Umbilical cord (tissue), 2 donors: ENCODE measurements around the gene PRSS36. TPM values are rescaled to one million over a fixed set of nuclear protein-coding genes. Genes with fewer than 3 reads are reported as not detected.
"Not testable (repeated sequence)": the region's sequence is repeated elsewhere in the genome, so short reads cannot be mapped to it uniquely, and the experiment has no call there.

Experiments
- DNase-seq: peaks from one replicate; pipeline ENCODE4 v3.0.0-alpha.2; 2015; ENCODE audit warnings: low spot score
- total RNA-seq: library from RNA; depleted of rRNA; stranded (reverse); fragments of >200 nt; gene quantifications from one replicate; pipeline ENCODE4 v1.2.3, GENCODE V29; 2014; ENCODE audit warnings: low replicate concordance; ENCODE audit not compliant: insufficient read depth

The PRSS36 gene
- total RNA-seq, 1 donor from 2014 or later = 0.48 TPM

- DNase-seq = no peak
Measured at GRCh38 chr16:31184888-31185287, 35.0 kb upstream of the PRSS36 start.

GRCh38 chr16:31183432-31184428 lies 33.9 kb upstream of the PRSS36 start:
- DNase-seq = no peak

- no peak for DNase-seq
Measured at GRCh38 chr16:31182391-31182790, 32.5 kb upstream of the PRSS36 start.

- peak; percentile 66 for DNase-seq
Measured at GRCh38 chr16:31181102-31181830, 31.4 kb upstream of the PRSS36 start.

GRCh38 chr16:31179747-31180459 lies 30.0 kb upstream of the PRSS36 start, which contains the start of gene FUS:
Gene FUS, plus strand, starts transcription at chr16:31180139. Its CDS starts 76 bp downstream, at chr16:31180215.
- peak; percentile 94 for DNase-seq

- DNase-seq = no peak
Measured at GRCh38 chr16:31179219-31179746, 29.4 kb upstream of the PRSS36 start.

- DNase-seq = no peak
Measured at GRCh38 chr16:31177136-31177535, 27.3 kb upstream of the PRSS36 start.

- DNase-seq = not testable (repeated sequence)
Measured at GRCh38 chr16:31170048-31170447, 20.2 kb upstream of the PRSS36 start.

GRCh38 chr16:31168848-31169247 lies 19.0 kb upstream of the PRSS36 start:
- no peak for DNase-seq

- no peak for DNase-seq
Measured at GRCh38 chr16:31167315-31167714, 17.4 kb upstream of the PRSS36 start.

GRCh38 chr16:31157136-31157535 lies 7.3 kb upstream of the PRSS36 start:
- DNase-seq = no peak

- not testable (repeated sequence) for DNase-seq
Measured at GRCh38 chr16:31150976-31151375, 1.1 kb upstream of the PRSS36 start.

GRCh38 chr16:31149332-31149731 lies 534 bp downstream of the PRSS36 start:
- no peak for DNase-seq

- no peak for DNase-seq
Measured at GRCh38 chr16:31148896-31149295, 970 bp downstream of the PRSS36 start.

- DNase-seq = no peak
Measured at GRCh38 chr16:31148281-31148728, 1.6 kb downstream of the PRSS36 start.

GRCh38 chr16:31147574-31147973 lies 2.3 kb downstream of the PRSS36 start:
- no peak for DNase-seq

- no peak for DNase-seq
Measured at GRCh38 chr16:31145398-31145990, 4.4 kb downstream of the PRSS36 start.

- DNase-seq = not testable (repeated sequence)
Measured at GRCh38 chr16:31144418-31144817, 5.4 kb downstream of the PRSS36 start.

GRCh38 chr16:31143694-31144148 lies 6.1 kb downstream of the PRSS36 start:
- no peak for DNase-seq

- DNase-seq = no peak
Measured at GRCh38 chr16:31143011-31143693, 6.7 kb downstream of the PRSS36 start.
